NCI-H1436 (cell line): ENCODE data around the gene PPHLN1.

Experiments
- DNase-seq: peaks from one replicate; lab custom pipeline; 2025; lab: John Stamatoyannopoulos, UW

Gene PPHLN1

DNA sequence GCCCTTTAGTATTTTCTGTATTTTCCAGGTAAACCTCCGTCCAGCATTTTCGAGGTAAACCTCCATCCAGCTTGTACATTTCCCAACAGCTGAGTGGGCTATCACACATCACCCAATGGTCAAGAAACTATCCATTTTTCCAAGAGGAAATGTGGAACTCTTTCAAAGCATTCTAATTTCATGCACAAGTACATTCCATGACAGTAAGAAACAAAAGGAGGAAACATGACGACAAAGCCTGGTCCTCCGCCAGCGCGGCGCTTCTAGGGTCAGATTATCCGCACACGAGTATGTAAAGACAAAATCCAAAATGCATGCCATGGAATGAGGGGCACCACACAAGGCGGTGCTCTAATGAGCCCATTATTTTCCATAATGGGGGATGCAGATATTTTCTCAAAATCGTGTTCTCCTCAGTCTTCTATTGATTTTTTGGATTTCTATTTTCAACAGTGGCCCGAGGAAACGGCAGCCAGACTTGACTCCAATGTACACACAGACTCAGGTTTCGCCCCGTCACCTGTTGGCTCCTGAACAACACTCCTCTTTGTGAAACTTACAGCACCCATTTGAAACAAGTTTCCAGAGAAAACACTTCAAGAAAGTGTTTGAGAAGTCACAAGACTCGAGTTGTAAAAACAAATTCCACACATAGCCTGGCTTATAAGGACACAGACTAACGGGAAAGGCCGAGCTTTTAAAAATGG, 156.2 kb downstream of the PPHLN1 start:
- no peak for DNase-seq

DNA sequence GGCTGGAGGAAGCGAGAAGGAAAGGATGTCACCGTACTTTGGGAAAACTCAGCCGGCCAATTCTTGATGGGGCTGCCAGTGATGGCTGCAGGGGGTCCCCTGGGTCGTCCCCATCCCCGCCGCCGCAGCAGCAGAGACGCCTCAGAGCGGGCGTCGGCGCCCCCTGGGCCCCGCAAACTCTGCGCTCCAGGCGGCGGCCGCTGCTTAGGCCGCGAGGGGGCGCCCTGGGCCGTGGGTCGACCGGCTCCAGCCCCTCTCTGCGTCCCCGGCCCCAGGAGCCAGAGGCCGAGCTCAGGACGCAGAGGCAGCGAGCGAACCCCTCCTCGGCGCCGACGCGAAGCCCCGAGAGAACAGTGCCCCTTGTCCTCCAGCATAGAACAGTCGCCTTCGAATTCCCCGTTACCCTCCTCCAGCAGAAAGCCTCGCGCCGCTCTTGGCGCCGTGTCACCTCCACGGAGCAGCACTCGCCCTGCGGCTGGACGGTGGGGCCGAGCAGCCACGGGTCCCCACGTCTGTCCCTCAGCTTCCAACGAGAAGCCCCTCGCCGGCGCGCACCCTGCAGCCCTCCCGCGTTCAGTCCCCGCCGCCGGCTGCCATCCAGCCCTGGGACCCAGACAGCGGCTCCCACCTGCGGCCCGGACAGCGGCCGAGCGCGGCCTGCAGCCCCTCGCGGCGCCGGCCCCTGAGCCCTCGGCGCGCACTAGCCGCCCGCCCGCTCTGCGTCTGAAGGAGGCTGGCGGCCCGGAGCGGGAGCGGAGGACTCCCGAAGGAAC, 157.0 kb downstream of the PPHLN1 start:
- peak; percentile 38 for DNase-seq

DNA sequence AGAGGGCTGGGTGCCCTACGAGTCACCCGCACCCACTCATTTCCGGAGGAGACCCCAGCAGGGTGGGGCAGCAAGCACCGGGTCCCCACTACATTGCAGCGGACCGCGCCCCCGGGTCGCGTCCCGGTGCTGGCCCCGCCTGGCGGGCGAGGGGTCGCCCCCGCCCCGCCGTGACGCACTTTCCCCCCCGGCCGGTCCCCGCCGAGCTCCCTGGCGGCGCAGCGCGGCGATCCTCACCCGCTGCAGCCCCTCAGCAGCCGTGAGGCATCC, 157.5 kb downstream of the PPHLN1 start:
- DNase-seq = no peak

DNA sequence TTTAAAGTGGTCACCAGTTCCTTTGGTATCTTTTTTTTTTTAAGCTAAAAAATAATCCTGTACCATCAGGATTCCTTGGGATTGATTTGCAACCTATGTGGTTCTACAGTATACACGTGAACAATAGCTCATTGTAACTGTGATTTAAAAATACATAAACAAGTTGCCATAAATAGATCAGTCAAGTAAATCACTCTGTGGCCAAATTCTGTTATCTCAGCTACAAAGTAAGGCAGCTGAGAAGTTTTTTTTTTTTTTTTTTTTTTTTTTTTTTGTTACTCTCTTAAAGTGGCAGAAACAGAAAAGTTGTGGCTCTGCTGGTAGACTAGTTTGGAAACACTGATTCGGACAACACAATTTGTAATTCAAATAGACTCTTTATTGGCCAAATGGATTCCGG, 159.0 kb downstream of the PPHLN1 start:
- DNase-seq = no peak

DNA sequence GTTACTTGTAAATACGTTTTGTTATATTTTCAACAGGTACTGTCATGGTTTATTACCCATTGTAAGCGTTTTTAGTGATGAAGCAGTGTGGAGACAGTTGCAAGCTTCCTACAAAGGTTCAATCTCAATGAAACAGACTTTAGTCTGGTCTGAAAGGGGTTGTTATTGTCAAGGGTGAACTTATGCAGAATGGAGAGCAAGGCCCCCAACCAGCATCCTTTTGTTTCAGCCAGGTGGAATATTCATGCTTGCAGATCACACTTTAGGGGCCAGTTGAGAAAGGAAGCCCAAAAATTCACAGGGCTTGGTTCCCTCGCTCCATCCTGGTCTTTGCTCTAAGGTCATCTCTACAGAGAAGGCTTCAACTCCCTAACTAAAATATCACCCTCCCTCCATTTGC, 159.9 kb downstream of the PPHLN1 start:
- no peak for DNase-seq

DNA sequence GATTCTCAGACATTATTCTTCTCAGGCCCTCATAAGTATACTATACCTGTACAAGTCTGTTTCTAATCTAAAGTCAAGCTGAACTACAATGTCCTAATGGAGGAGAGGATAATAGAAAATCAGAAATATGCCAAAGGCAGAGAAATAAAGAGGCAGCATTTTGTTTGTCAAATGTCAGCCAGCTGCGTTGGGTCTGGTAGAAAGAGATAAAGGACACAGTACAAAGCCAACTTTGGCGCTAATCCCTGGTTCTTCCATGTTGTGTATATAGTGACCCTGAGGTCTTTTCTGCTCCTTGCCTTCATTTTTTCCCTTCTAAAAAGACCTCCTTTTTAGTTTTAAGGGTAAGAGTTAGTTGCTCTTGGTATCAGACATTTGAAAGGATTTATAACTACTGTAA, 160.4 kb downstream of the PPHLN1 start:
- no peak for DNase-seq

DNA sequence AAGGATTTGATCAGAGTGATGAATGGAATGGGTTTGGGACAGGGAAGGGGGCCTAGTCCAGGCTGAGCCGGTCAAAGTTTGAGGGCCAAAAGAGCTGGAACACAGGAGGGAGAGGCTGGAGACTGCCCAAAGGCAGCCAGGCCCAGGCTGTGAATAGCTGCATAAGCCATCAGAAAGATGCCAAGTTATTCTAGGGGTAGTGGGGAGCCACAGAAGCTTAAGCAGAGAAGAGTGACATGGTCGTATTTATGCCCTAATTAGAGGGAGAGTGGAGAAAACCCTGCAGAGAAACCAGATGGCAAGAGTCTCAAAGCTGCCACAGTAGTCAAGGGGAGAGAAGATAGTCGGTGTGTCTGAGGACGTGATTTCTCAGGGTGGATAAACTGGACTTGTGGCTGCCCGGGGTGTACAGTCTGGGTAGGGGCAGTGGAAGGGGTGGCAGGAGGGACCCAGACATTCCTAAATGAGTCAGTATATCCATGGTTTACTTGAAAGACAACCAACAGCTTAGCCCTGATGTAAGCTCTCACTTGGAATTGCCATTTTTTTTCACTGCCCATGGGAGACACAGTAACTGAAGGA, 164.4 kb downstream of the PPHLN1 start:
- DNase-seq = no peak
